GM12873 (cell line): ENCODE results near the gene DLEC1.

Experiments used
- TF ChIP-seq, protein P1 (sequence below): IDR thresholded peaks from 2 replicates; pipeline ENCODE4 v1.5.1; 2012; ENCODE audit warnings: low read depth, mild to moderate bottlenecking, moderate library complexity, low read length, control low read depth; ENCODE audit not compliant: insufficient read depth; ENCODE audit errors: missing control alignments

The DLEC1 gene

DNA sequence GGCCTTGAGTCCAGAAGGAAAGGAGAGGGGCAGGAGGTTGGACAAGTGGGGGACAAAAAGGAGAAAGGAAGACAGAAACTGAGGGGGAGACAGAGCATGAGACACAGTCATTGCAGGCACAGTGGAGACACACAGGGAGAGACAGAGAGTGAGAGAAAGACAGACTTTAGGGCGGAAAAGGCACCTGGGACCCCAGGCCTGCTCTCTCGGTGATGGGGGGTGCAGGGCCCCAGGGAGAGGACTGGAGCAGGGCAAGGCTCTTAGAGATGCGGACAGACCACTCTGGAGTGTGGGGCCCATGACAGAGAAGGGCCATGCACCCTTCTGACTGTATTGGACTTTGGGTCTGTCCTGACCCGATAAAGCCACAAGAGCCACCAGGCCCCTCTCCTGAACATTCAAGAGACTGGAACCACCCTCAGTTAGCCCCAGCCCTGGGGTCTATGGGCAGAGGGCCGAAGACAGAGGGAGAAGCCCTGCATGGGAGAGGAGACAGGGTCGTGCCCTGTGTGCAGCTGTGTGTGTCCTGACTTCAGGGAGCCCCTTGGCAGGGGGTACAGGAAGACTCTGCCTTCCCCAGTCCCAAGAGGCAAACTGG is 22.1 kb upstream of the DLEC1 start:
- TF ChIP-seq, protein P1, sequence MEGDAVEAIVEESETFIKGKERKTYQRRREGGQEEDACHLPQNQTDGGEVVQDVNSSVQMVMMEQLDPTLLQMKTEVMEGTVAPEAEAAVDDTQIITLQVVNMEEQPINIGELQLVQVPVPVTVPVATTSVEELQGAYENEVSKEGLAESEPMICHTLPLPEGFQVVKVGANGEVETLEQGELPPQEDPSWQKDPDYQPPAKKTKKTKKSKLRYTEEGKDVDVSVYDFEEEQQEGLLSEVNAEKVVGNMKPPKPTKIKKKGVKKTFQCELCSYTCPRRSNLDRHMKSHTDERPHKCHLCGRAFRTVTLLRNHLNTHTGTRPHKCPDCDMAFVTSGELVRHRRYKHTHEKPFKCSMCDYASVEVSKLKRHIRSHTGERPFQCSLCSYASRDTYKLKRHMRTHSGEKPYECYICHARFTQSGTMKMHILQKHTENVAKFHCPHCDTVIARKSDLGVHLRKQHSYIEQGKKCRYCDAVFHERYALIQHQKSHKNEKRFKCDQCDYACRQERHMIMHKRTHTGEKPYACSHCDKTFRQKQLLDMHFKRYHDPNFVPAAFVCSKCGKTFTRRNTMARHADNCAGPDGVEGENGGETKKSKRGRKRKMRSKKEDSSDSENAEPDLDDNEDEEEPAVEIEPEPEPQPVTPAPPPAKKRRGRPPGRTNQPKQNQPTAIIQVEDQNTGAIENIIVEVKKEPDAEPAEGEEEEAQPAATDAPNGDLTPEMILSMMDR, result no peak

DNA sequence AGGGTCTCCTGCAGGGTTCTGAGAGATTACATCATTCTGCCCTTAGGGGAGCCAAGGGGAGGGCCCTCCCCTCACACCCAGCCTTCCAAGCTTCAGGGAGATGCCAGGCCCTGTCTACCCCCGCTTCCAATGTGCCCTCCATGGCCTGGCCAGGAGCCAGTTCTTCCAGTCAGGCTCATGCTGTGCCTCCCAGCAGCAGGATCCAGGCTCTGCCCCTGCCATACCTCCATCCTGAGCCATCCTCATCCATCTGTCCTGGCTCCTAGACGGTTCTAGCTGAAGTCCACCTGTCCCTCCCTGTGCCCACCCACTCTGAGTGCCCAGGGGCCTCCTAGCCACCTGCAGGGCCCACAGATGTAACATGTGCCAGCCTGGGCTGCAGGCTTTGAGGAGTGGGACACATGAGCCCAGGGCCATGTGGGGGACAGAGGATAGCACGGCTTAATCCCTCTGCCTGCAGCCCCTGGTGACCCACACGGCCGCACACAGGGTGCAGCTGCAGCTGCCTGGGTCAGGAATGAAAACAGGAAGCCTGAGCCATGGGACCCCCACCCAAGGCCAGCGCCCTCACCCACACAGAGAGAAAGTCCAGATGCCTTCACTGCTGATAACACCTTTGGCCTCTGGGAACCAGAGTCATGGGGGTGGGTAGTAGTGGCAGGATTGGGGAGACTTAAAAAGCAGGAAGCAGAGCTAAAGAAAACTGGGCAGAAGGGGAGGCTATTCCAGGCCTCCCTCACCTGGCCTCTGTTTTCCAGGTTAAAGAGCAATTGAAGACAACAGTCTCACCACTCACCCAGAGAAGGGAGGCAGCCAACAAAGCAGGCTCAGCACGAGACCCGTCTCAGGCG is 21.3 kb upstream of the DLEC1 start:
- TF ChIP-seq, protein P1, result no peak

DNA sequence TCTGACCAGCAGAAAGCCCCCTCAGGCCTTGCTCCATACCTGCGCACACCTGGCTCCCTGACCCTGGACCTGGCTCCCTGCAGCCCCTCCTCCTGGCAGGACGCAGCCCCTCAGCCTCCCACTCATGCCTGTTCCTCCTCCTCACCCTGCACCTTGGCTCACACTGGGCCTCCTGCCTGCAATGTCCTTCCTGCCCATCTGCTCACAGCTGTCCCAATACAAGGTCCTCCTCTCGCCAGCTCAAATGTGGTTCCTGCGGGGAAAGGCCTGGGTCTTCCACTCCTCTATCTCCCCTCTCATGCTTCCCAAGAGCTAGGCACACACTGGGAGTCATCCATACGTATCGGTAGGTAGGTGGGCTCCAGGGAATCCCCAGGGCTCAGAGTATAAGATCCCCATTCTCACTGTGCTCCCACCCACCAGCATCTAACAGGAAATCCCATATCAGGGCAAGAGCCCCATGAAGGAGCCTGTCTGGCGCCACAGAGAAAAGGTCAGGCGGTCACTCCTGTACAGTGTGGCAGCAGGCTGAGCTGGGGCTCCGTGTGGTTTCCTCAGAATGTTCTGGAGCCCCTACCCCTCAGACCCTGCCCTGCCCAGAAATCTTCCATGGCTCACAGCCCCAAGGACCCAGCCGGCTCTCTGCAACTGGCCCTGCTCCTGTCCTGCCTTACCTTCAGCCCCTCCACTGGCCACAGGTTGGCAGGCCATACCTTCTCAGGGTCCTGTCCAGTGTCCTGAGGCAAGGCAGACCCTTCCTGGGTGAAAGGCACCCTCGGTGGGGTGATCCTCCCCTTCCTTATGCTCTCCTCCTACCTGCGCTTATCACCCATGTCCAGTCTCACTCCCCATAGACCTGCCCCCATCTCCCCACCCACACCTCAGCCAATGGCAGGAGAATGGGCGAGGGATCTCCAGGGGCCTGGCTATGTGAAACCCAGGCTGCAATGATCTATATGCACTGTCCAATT is 20.4 kb upstream of the DLEC1 start:
- TF ChIP-seq, protein P1, result no peak

DNA sequence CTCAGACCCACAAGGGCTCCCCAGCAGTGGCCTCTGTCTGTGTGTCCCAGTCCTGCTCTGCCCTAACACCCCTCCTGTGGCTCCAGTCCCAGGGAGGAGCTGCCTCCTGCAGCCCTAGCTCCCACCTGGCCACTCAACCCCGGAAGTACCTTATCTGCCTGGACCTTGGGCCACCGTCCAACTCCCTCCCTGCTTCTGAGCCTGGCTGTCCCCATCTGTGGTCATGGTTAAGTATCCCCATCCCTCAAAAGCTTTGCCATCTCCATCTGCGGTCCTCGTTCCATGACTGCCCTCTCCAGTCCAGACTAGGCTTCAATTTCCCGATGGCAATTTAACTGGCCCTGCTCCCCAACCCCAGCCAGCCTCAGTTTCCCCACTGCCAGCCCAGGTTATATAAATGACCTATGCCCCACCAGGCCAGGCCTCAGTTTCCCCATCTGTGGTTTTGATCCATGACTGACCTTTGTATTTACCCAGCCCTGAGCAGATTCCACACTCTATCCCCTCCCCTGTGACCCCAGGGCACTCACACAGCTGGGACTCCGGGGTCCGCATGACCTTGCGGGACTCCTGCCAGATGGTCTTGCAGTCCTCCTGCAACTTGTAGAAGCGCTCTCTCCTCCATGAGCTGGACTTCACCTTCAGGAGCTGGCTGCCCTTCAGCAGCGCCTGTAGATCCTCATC is 19.2 kb upstream of the DLEC1 start:
- TF ChIP-seq, protein P1, result no peak

DNA sequence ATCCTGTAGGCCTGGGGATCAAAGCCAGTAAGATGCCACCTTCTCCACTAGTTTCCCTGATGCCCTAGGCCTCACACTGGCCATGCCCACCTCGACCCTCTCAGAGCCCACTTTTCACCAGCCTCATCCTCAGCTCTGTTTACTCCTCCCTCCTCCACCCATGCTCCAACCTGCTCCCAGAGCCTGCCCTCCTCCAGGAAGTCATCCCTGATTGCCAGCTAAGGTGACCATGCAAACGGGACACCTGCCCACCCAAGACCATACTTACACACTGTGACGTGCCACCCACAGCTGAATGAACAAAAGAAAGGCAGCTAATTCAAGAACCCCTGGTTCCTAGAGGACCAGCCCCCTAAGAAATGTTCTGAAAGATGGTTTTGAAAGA is 18.7 kb upstream of the DLEC1 start:
- TF ChIP-seq, protein P1, result no peak

DNA sequence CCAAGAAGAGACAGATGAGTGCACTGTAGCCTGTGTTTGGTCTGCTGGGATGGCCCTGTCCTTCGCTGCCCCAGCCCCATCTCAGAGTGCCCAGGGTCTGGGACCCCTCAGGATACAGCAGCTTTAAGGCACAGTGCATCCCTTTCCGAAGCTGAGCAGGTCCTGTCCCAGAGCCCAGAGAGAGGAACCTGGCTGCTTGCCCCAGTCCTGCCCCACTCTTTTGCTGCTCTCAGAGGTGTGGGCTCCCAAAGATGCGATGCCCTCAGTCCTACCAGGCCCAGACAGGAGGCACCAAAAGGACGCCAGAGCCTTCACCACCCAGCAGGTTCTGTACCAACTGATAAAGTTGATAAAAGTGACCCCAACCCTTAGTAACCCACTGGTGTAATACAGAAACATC is 17.8 kb upstream of the DLEC1 start:
- TF ChIP-seq, protein P1, result no peak
